Vagina (tissue), 2 donors: Measurements from ENCODE around the gene GRAMD1B. TPM values are rescaled to one million over a fixed set of nuclear protein-coding genes. Genes with fewer than 3 reads are reported as not detected.

Source experiments
- DNase-seq, 2 donors: peaks; one replicate each; pipeline ENCODE4 v3.0.0-alpha.2; 2017; ENCODE audit errors: extremely low spot score in 2 of 2
- H3K27ac ChIP-seq: fragments of 200-600 bp; sonication (generic); one replicate; pipeline ENCODE4 v1.5.1; 2019
- H3K27me3 ChIP-seq: fragments of 200-600 bp; sonication (generic); one replicate; pipeline ENCODE4 v1.5.1; 2019
- H3K36me3 ChIP-seq, 2 donors: fragments of 200-600 bp; sonication (generic); one replicate each; pipeline ENCODE4 v1.5.1; 2017 to 2019
- H3K4me1 ChIP-seq: fragments of 200-600 bp; sonication (generic); one replicate; pipeline ENCODE4 v1.5.1; 2019
- H3K4me3 ChIP-seq, 2 donors: fragments of 200-600 bp; sonication (generic); 1 replicate in 1 of 2; 2 replicates in 1 of 2; pipeline ENCODE4 v1.5.1; 2016 to 2019
- H3K9me3 ChIP-seq: fragments of 200-600 bp; sonication (generic); one replicate; pipeline ENCODE4 v1.5.1; 2019
- POLR2A ChIP-seq, 2 donors: fragments of 450-650 bp; IDR thresholded peaks; one replicate each; pipeline ENCODE4 v1.6.1; 2017; ENCODE audit warnings: antibody characterized with exemption in 2 of 2, mild to moderate bottlenecking in 2 of 2, moderate library complexity in 2 of 2
- POLR2AphosphoS5 ChIP-seq, 2 donors: sonication (generic); formaldehyde crosslinking; IDR thresholded peaks; one replicate each; pipeline ENCODE4 v1.9.0; 2017; ENCODE audit warnings: antibody characterized with exemption in 2 of 2, mild to moderate bottlenecking in 2 of 2, low read depth in 1 of 2; ENCODE audit not compliant: insufficient read depth in 1 of 2
- intact Hi-C: fragments of 100-400 bp; cut with DNase I; formaldehyde crosslinking; loops from one replicate; pipeline ENCODE4 v1.15.1; 2023
- total RNA-seq: library from RNA; depleted of rRNA; stranded (reverse); fragments of >200 nt; gene quantifications from one replicate; pipeline ENCODE4 v1.2.3, GENCODE V29; 2016
- TF ChIP-seq, protein P1 (sequence below), 3 experiments: fragments of 450-650 bp in 2 of 3; fragments of 200-600 bp in 1 of 3; sonication (generic) in 1 of 3; IDR thresholded peaks; one replicate each; pipeline ENCODE4 v1.5.1; 2017 to 2019; ENCODE audit warnings: antibody characterized with exemption in 3 of 3, mild to moderate bottlenecking in 2 of 3, moderate library complexity in 2 of 3

Gene GRAMD1B
- total RNA-seq, 1 donor from 2014 or later = 4.9 TPM

DNA sequence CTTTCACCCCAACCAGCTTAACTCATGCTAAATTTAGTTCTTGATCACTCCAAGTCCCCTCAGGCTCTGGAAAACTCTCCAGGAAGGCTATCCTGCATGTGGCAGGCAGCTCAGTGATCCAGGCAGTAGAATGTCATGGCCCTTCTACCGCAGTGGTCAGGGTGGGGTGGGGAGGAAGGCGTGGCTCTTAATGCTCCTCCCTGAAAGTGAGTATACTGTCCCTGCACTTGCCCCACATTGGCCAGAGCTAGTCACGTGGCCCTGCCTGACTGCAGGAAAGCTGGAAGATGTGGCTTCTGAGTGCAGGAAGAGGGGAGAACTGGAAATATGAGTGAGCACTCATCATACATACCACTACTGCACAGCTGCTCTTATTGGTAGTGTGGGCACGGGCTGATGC is 102.1 kb downstream of the GRAMD1B start:
- intact Hi-C loops = no loop called here
- TF ChIP-seq POLR2A (IDR thresholded peaks at IDR 0.05) (no peak), POLR2AphosphoS5 (IDR thresholded peaks at IDR 0.05; ENCODE audit: insufficient read depth in 1 of 2, low read depth in 1 of 2) (no peak)
- TF ChIP-seq, protein P1, sequence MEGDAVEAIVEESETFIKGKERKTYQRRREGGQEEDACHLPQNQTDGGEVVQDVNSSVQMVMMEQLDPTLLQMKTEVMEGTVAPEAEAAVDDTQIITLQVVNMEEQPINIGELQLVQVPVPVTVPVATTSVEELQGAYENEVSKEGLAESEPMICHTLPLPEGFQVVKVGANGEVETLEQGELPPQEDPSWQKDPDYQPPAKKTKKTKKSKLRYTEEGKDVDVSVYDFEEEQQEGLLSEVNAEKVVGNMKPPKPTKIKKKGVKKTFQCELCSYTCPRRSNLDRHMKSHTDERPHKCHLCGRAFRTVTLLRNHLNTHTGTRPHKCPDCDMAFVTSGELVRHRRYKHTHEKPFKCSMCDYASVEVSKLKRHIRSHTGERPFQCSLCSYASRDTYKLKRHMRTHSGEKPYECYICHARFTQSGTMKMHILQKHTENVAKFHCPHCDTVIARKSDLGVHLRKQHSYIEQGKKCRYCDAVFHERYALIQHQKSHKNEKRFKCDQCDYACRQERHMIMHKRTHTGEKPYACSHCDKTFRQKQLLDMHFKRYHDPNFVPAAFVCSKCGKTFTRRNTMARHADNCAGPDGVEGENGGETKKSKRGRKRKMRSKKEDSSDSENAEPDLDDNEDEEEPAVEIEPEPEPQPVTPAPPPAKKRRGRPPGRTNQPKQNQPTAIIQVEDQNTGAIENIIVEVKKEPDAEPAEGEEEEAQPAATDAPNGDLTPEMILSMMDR (IDR thresholded peaks at IDR 0.05) = no peak
- Histone ChIP-seq H3K9me3 (no peaks in the 10 kb centered on the region), H3K4me3 (no peak overlapping the region), H3K27ac (no peak overlapping the region), H3K36me3 (no peaks in the 10 kb centered on the region), H3K27me3 (no peaks in the 10 kb centered on the region), H3K4me1 (no peaks in the 10 kb centered on the region)
- no peak for DNase-seq

DNA sequence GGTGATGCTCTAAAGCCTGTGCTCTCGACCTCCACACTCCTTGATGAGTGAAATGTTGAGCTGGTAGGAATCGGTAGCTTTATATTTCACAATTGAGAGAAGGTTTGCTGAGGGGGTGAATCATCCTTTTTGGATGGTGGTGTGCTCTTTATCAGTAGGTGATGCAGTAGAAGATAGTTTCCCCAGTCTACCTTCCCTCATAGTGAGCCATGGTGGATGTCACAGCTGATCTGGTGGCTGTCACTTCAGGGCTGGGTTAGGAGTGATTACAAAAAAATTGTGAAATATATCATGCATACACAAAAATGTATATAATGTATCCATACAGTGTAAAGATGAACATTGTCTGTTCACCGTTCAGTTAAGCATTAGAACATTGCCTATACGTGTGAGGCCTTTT is 105.3 kb downstream of the GRAMD1B start:
- DNase-seq = no peak
- TF ChIP-seq, protein P1 (IDR thresholded peaks at IDR 0.05) = no peak
- TF ChIP-seq POLR2A (IDR thresholded peaks at IDR 0.05) (no peak), POLR2AphosphoS5 (IDR thresholded peaks at IDR 0.05; ENCODE audit: insufficient read depth in 1 of 2, low read depth in 1 of 2) (no peak)
- Histone ChIP-seq H3K4me1 (no peaks in the 10 kb centered on the region), H3K4me3 (no peak overlapping the region), H3K27me3 (no peaks in the 10 kb centered on the region), H3K27ac (no peak overlapping the region), H3K36me3 (no peaks in the 10 kb centered on the region), H3K9me3 (no peaks in the 10 kb centered on the region)
- intact Hi-C loops = no loop called here

DNA sequence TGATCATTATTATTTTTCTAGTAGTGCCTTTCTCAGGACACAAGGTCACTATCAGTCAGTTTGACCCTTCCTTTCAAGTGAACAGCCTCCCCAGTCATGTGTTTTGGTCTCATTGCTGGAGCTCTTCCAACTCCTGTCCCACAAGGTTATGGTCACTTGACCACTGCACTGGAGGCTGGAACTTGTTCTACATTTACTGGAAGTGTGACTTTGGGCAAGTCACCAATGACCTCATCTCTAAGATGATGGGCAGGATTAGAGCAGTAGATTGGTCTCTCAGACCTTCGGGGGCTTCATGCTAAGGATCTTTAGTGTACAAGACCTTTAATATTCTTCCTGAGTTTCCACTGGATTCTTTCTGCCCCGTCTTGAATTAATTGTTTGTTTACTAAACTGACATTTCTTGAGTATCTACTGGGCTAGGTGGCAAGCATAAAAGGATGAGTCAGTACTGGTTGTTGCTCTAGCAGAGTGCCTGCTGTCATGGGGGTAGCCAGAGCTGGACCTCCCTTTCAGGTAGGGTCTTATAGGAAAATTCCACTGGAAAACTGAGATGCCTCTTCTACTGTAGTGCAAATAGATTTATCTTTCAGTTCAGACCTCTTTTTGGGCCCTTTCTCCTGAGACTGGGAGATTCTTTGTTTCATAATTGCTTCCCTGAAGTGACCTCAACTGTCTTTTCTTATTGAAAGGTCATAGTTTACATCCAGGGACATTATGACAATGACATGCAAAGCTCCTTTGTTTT is 106.8 kb downstream of the GRAMD1B start:
- H3K4me3 ChIP-seq = no peak overlapping the region
- H3K9me3 ChIP-seq = no peaks in the 10 kb centered on the region
- no peaks in the 10 kb centered on the region for H3K4me1 ChIP-seq
- DNase-seq = no peak
- H3K36me3 ChIP-seq = no peaks in the 10 kb centered on the region
- H3K27ac ChIP-seq = no peak overlapping the region
- TF ChIP-seq, protein P1 (IDR thresholded peaks at IDR 0.05) = no peak
- TF ChIP-seq POLR2AphosphoS5 (IDR thresholded peaks at IDR 0.05; ENCODE audit: insufficient read depth in 1 of 2, low read depth in 1 of 2) = no peak
- intact Hi-C loops = no loop called here
- no peaks in the 10 kb centered on the region for H3K27me3 ChIP-seq

DNA sequence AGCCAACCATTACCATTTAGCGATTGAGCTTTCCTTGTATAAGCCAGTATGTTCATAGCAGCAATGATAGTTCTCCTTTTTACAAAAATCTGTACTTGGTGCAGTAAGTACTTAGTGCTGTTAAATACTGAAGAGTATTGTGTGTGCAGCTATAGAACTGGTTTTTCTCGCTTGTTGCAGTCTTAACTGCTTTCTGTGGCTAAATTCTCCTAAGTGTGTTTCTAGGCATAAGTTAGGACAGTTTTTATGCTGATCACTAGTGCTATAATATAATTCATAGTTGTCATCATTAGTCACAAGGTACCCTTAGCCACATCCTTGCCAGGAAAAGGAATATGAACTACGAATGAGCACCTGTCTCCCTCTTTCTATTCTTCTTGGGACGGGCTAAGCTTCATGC is 107.7 kb downstream of the GRAMD1B start:
- Histone ChIP-seq H3K27me3 (no peaks in the 10 kb centered on the region), H3K27ac (no peak overlapping the region), H3K9me3 (no peaks in the 10 kb centered on the region), H3K36me3 (no peaks in the 10 kb centered on the region), H3K4me3 (no peak overlapping the region), H3K4me1 (no peaks in the 10 kb centered on the region)
- DNase-seq = no peak
- intact Hi-C loops = no loop called here
- TF ChIP-seq POLR2AphosphoS5 (IDR thresholded peaks at IDR 0.05; ENCODE audit: insufficient read depth in 1 of 2, low read depth in 1 of 2) = no peak
- TF ChIP-seq POLR2A (IDR thresholded peaks at IDR 0.05) = no peak

DNA sequence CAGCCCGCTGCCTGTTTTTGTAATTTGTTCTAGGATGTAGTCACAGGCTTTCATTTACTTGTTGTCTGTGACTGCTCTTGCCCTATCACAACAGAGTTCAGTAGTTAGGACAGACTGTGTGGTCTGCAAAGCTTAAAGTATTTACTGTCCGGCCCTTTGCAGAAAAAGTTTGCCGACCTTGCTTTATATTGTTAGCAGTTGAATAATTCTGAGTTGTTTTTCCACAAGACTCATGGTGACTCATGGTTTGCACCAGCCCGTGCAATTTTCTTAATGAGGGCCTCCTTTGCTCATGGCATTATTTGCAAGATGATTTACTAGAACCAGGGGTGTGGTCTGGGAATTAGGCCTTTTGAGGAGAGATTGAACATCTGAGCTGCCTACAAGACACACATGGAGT is 113.7 kb downstream of the GRAMD1B start:
- Histone ChIP-seq H3K9me3 (no peaks in the 10 kb centered on the region), H3K4me1 (peaks cover 12% of the 10 kb centered on the region), H3K27me3 (no peaks in the 10 kb centered on the region), H3K36me3 (no peaks in the 10 kb centered on the region), H3K27ac (no peak overlapping the region), H3K4me3 (no peak overlapping the region)
- DNase-seq = no peak
- TF ChIP-seq POLR2A (IDR thresholded peaks at IDR 0.05) = no peak
- no peak for TF ChIP-seq POLR2AphosphoS5 (IDR thresholded peaks at IDR 0.05; ENCODE audit: insufficient read depth in 1 of 2, low read depth in 1 of 2)
- TF ChIP-seq, protein P1 (IDR thresholded peaks at IDR 0.05) = no peak
- intact Hi-C loops = no loop called here
